ENCODE measurements around the gene MIS12. TPM values are rescaled to one million over a fixed set of nuclear protein-coding genes. Genes with fewer than 3 reads are reported as not detected.

The MIS12 gene
- total RNA-seq, 1 experiment from 2014 or later, result 14.7 TPM

DNA sequence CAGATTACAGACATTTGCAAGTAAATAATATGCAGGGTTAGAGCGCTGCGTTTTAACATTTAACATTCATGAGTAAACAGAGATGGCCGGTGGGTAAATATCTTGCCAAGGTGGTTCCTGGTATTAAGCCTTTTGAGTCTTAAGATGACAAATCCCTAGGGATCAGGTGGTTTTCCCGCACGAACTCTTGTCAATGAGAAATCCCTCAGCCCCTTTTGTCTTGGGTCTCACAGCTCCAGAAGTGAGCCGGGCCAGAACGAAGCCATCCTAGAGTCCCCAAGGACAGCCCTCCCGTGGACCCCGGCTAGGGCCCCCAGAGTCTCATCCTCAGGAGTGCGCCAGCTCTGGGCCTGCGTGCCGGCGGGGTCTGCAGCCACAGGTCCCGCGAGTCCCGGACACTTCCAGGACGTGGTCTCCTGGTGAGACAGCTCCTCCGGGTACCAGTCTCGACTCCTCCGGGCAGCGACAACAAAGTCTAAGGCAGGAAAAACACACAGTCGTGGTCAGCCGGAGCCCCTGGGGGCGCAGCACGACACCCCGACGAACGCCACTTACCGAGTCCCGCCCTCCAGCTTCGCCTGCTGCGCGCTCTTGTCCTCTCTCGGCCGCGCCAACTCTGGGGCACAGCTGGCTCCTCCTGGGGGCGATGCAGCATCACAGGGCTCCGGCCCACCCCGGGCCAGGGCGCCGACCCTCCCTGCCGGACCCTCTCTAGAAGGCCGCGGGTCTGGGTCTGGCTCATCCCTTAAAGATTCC, 13.3 kb downstream of the MIS12 start:
- ATAC-seq (no peak), DNase-seq (ENCODE audit: low read depth, low spot score) (no peak)
- Histone ChIP-seq H3K36me3 (ENCODE audit: control insufficient read depth in 1 of 2, insufficient read depth in 2 of 2, low read length in 2 of 2) (no peaks in the 10 kb centered on the region), H3K9ac (ENCODE audit: low read length) (no peak overlapping the region), H3K27ac (ENCODE audit: low read depth, low read length) (no peak overlapping the region), H3K9me2 (ENCODE audit: insufficient read depth) (no peaks in the 10 kb centered on the region), H3K9me3 (ENCODE audit: control insufficient read depth in 1 of 2, insufficient read depth in 1 of 2, low read depth in 1 of 2, low read length in 2 of 2) (peaks cover 0 to 2% of the 10 kb centered on the region in 2 experiments; a peak in 1 of 4 replicates), H3K4me1 (ENCODE audit: control insufficient read depth in 1 of 2, insufficient read depth in 2 of 2, low read length in 2 of 2) (no peaks in the 10 kb centered on the region), H3K4me3 (replicated peaks in 1 of 2; ENCODE audit: low read depth in 1 of 2, low read length in 2 of 2) (no peak overlapping the region), H4K20me1 (ENCODE audit: insufficient read depth) (no peaks in the 10 kb centered on the region), H3K79me2 (ENCODE audit: insufficient read depth, low read length) (no peaks in the 10 kb centered on the region), H3K4me2 (ENCODE audit: low read length) (no peak overlapping the region), H2AFZ (ENCODE audit: low read depth, low read length, poor library complexity, severe bottlenecking) (no peak overlapping the region), H3K27me3 (ENCODE audit: insufficient read depth, low read length) (no peaks in the 10 kb centered on the region)
- CTCF ChIA-PET, result no interaction called here
- TF ChIP-seq, protein P1, sequence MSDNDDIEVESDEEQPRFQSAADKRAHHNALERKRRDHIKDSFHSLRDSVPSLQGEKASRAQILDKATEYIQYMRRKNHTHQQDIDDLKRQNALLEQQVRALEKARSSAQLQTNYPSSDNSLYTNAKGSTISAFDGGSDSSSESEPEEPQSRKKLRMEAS (IDR thresholded peaks at IDR 0.05), result no peak
- TF ChIP-seq CEBPB (IDR thresholded peaks at IDR 0.05; ENCODE audit: low read depth) (no peak), TCF7L2 (IDR thresholded peaks at IDR 0.05; ENCODE audit: borderline replicate concordance, extremely low read depth, insufficient read depth, insufficient read length) (no peak), EZH2phosphoT487 (IDR thresholded peaks at IDR 0.05; ENCODE audit: borderline replicate concordance) (no peak), FOSL1 (IDR thresholded peaks at IDR 0.05; ENCODE audit: low read depth) (no peak), POLR2A (IDR thresholded peaks at IDR 0.05; ENCODE audit: borderline replicate concordance, extremely low read depth, insufficient read depth, insufficient read length) (no peak), EGR1 (IDR thresholded peaks at IDR 0.05; ENCODE audit: low read depth) (no peak)
- RAD21 ChIA-PET (ENCODE audit: low non-redundant PET in 1 of 2, low total read pairs in 2 of 2, uncharacterized antibody in 2 of 2, unreplicated experiment in 2 of 2), result no interaction called here
- POLR2A ChIA-PET, result interaction anchor here (1.1 kb wide), 1 partner anchor 13 kb away, joined by 3 read pairs; the partner anchor contains the start of genes DERL2 and MIS12
- intact Hi-C loops (cut with micrococcal nuclease), result no loop called here
- BruUV-seq (replicated peaks), result no TSS peak

DNA sequence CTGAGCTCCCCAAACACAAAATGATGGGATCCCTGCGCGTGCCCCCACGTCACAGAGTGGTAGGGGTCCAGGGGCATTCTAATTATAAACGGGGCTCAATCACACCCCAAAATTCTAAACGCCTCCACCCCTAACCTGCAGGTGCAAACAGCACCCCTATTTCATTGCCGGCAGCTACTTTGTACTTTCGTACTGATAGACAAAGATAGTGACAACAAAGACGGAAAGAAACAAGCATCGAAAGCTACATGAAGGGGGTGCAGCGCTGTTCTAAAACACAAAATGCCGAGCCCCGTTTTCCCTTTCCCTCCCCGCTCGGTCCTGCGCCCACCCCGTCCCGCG, 13.9 kb downstream of the MIS12 start:
- Histone ChIP-seq H3K4me1 (ENCODE audit: control insufficient read depth in 1 of 2, insufficient read depth in 2 of 2, low read length in 2 of 2) (no peaks in the 10 kb centered on the region), H3K27me3 (ENCODE audit: insufficient read depth, low read length) (no peaks in the 10 kb centered on the region), H3K79me2 (ENCODE audit: insufficient read depth, low read length) (no peaks in the 10 kb centered on the region), H3K9me2 (ENCODE audit: insufficient read depth) (no peaks in the 10 kb centered on the region), H2AFZ (ENCODE audit: low read depth, low read length, poor library complexity, severe bottlenecking) (no peak overlapping the region), H4K20me1 (ENCODE audit: insufficient read depth) (no peaks in the 10 kb centered on the region), H3K4me2 (ENCODE audit: low read length) (no peak overlapping the region), H3K9ac (ENCODE audit: low read length) (no peak overlapping the region), H3K36me3 (ENCODE audit: control insufficient read depth in 1 of 2, insufficient read depth in 2 of 2, low read length in 2 of 2) (no peaks in the 10 kb centered on the region), H3K4me3 (replicated peaks in 1 of 2; ENCODE audit: low read depth in 1 of 2, low read length in 2 of 2) (no peak overlapping the region), H3K9me3 (ENCODE audit: control insufficient read depth in 1 of 2, insufficient read depth in 1 of 2, low read depth in 1 of 2, low read length in 2 of 2) (no peaks in the 10 kb centered on the region), H3K27ac (ENCODE audit: low read depth, low read length) (no peak overlapping the region)
- intact Hi-C loops (cut with micrococcal nuclease), result no loop called here
- ChIA-PET POLR2A (no interaction called here), RAD21 (ENCODE audit: low non-redundant PET in 1 of 2, low total read pairs in 2 of 2, uncharacterized antibody in 2 of 2, unreplicated experiment in 2 of 2) (no interaction called here), CTCF (no interaction called here)
- BruUV-seq (replicated peaks), result no TSS peak
- ATAC-seq (no peak), DNase-seq (ENCODE audit: low read depth, low spot score) (no peak)
- TF ChIP-seq POLR2A (IDR thresholded peaks at IDR 0.05; ENCODE audit: borderline replicate concordance, extremely low read depth, insufficient read depth, insufficient read length) (no peak), CEBPB (IDR thresholded peaks at IDR 0.05; ENCODE audit: low read depth) (no peak), CBX3 (IDR thresholded peaks at IDR 0.05; ENCODE audit: low read depth) (no peak)
- TF ChIP-seq, protein P1 (IDR thresholded peaks at IDR 0.05), result no peak
